Activated naive CD4-positive, alpha-beta T cell (primary cell): Measurements from ENCODE around the gene TMEM131.

Experiments used
- DNase-seq, 4 experiments: peaks; one replicate each; lab custom pipeline; 2025; lab: John Stamatoyannopoulos, UW

Gene TMEM131

DNA sequence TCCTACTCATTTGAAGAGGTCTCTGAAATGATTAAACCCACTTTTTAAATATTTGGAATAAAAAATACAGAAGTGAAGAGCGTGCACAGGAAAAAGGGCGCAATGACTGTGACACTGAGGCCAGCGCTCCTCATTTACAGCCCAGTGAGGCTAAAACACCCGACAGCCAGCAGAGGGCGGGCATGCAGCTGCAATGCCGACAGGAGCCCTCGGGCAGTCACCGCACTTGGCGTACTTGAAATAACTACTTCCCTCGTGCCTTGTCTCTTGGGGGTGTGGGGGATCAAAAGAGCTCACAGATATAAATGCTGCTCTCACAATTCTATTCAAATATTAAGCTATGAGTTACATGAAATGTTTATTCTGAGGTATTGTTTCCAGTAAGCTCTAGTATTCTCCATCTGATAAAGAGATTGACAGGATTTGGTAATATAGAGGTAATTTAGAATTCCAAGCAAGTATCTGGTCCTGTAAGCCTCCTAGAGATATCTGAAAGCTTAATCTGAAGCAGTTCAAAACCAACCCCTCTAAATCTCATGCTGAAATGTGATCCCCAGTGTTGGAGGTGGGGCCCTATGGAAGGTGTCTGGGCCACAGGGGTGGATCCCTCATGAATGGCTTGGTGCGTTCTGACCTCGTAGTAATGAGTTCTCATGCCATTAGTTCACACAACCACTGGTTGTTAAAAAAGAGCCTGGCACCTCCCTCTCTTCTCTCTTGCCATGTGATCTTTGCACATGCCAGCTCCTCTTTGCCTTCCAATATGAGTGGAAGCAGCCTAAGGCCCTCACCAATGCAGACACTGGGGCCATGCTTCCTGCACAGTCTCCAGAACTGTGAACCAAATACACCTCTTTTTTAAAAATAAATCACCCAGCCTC, 188.8 kb downstream of the TMEM131 start:
- DNase-seq, result peak; percentile 22 to 72 (median 58)

GRCh38 chr2:97805776-97806175, 190.0 kb downstream of the TMEM131 start:
- DNase-seq, result no peak

- DNase-seq, result no peak
These were observed 194.7 kb downstream of the TMEM131 start for GRCh38 chr2:97801028-97801427.

GRCh38 chr2:97798416-97798815, 197.3 kb downstream of the TMEM131 start:
- no peak for DNase-seq

DNA sequence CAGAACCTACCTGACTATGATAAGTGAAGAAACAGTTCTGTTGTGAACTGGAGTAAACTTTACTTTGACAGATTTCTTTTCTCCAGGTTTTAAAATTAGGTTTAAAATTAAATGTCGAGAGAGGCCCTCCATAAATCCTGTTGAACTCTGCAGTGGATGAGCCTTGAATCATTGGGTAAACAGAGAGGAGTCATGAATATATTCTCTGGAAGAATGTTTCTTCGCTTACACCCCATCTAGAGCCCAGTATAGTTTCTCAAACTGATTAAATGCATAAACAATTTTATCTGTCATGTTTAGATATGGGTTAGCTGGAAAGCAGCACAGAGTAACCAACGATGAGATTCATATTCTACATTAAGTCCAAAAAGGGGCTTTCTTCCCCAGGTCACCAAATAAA, 198.4 kb downstream of the TMEM131 start:
- no peak for DNase-seq

GRCh38 chr2:97796465-97797126, 199.2 kb downstream of the TMEM131 start:
- DNase-seq, result no peak

- DNase-seq, result no peak
These were observed 203.3 kb downstream of the TMEM131 start for GRCh38 chr2:97792416-97792815.

GRCh38 chr2:97788986-97789644, 206.6 kb downstream of the TMEM131 start:
- no peak for DNase-seq

- DNase-seq, result no peak
These were observed 209.9 kb downstream of the TMEM131 start for GRCh38 chr2:97785818-97786217.

DNA sequence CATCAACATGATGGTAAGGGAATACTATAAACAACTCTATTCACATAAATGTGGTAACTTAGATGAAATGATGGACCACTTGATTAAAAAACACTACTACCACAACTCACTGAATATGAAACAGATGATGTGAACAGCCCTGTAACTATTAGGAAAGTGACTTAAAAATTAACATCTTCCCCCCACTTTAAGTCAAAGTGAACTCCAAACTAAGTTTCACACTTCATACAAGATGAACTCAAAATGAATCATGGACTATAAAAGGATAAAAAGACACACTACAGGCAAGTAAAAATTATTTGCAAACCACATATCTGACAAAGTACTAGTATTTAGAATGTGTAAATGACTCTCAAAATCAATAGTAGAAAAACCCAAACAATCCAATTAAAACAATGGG, 210.8 kb downstream of the TMEM131 start:
- DNase-seq, result no peak

DNA sequence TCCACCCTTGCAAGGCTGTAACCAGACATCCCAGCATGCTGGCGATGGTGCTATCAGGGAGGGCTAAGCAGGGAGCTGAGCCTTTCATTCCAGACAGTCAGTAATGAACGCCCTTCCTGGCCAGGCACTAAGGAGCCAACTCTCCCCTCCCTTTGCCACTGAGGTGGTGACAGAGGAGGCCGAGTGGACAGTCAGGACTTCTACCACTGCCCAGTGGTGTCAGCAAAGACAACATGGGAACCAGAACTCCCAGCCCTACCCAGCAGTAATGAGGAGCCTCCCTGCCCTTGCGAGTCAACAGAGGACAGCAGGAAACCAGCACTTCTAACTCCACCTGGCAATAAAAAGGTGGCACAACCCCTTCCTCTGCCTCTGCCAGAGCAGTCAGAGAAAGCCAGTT, 213.8 kb downstream of the TMEM131 start:
- DNase-seq, result no peak

DNA sequence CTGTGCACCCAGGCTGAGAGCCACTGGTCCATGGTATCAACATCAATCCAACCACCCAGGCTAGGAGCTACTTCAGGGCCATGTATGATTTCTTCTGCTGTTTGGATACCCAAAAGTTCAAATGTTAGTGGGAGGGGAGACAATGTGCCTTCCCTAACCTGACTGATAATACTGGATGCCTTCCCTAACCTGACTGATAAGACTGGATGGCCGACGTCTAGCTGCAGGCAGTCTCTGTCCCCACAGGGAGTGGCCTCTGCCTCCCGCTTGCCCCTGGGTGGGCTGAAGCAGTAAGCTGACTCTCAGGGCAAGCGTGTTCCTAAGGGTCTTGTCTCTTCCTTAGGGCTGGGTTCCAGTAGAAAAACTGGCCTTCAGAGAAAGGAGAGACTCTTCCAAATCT, 216.6 kb downstream of the TMEM131 start:
- DNase-seq, result no peak

DNA sequence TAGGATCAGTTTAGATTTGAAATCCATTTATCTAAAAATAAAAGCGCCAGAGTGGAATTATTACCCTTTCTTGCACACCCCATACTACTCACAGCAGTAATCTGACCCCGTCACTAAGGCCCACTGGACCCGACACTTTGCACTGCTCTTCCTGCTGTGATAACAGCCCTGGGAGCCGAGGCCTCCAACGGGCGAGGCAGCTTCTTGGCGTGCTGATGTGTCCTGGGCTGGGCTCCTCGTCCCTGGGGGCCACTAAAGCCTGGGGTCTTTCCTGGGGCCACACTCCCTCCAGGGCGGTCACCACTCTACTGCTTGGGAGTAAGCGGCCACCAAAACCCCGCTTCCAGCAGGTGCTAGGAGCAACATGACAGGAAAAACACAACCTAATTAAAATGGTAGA, 220.7 kb downstream of the TMEM131 start:
- DNase-seq, result no peak

- no peak for DNase-seq
These were observed 221.3 kb downstream of the TMEM131 start for GRCh38 chr2:97774425-97774824.

GRCh38 chr2:97770445-97770844, 225.3 kb downstream of the TMEM131 start:
- DNase-seq, result no peak

DNA sequence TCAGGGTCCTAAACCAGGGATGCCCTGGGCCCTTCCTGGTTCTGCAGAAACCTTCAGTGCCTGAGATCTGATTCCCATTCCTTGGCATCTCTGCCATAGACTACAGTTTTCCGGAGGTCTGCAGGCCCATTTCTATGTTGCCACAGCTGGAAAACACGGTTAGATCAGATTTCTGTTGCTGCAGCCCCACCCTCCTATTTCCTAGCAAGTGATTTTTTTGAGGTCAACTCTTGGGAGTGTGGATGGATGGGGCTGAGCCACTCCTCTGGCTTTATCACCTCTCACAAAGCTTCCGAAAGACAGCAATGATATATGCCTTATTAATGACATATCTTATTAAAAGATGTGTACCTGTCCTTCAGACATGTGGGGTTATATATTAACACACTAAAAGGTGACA, 226.0 kb downstream of the TMEM131 start:
- no peak for DNase-seq

DNA sequence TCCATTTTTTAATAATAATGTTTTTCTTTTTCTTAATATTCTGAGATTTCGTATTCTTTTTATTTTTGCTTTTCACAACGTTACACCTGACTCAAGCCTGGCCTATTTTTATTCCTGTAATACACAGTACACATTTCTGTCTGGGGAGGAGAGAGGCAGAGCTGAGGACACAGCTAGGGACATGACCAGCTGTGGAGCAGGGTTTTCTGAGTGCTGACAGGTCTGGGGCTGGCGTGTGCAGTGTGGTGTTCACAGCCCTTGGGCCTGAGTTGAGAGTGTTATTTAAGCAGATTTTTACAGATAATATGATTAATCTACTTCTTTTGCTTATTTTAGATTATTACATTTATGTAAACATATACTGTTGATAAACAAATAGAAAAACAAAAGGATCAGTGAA, 226.4 kb downstream of the TMEM131 start:
- DNase-seq, result no peak

DNA sequence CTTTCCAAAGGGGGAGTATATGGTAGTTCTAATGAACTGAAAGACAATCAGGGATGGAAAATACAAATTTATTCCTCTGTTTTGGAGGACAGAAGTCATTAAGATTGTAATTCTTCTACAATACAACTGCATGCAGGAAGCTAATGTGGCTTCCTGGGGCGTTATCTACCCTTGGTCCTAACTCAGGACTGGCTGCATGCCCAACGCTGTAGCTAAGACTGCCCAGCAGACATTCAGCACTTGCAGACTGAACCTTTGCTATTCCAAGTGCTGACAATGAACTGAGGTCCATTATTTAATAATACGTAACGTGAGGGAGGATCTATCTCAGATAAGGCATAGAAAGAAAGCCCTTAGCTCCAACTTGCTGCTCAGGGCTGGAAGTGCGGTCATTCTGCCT, 229.2 kb downstream of the TMEM131 start:
- no peak for DNase-seq

GRCh38 chr2:97765933-97766332, 229.8 kb downstream of the TMEM131 start:
- DNase-seq, result no peak

- DNase-seq, result no peak
These were observed 231.0 kb downstream of the TMEM131 start for GRCh38 chr2:97764559-97765263.

- no peak for DNase-seq
These were observed 232.4 kb downstream of the TMEM131 start for GRCh38 chr2:97763176-97763845.

- peak in 1 of 4 experiments; percentile 37 for DNase-seq
These were observed 234.6 kb downstream of the TMEM131 start for GRCh38 chr2:97761192-97761591.
